ELR (cell line): ENCODE data around the gene PCGF3.
A peak's percentile ranks its signal among the peaks of the same experiment; 100 is the strongest.
"Not testable (repeated sequence)": the region's sequence is repeated elsewhere in the genome, so short reads cannot be mapped to it uniquely, and the experiment has no call there.

Source experiments
- DNase-seq: peaks from one replicate; pipeline ENCODE4 v3.0.0-alpha.2; 2015; ENCODE audit warnings: low read depth

The PCGF3 gene

GRCh38 chr4:764405-765169 is 59.0 kb downstream of the PCGF3 start:
- DNase-seq: no peak

- peak; percentile 74 for DNase-seq
These were observed 60.5 kb downstream of the PCGF3 start for GRCh38 chr4:766152-766515.

- no peak for DNase-seq
These were observed 61.1 kb downstream of the PCGF3 start for GRCh38 chr4:766559-767283.

GRCh38 chr4:768076-768475 is 62.4 kb downstream of the PCGF3 start:
- no peak for DNase-seq

GRCh38 chr4:768995-769394 is 63.4 kb downstream of the PCGF3 start:
- no peak for DNase-seq

- no peak for DNase-seq
These were observed 63.9 kb downstream of the PCGF3 start for GRCh38 chr4:769511-769910.

- peak; percentile 24 for DNase-seq
These were observed 64.4 kb downstream of the PCGF3 start for GRCh38 chr4:770022-770421.

GRCh38 chr4:771464-771863 is 65.8 kb downstream of the PCGF3 start:
- no peak for DNase-seq

GRCh38 chr4:772118-772517 is 66.5 kb downstream of the PCGF3 start:
- no peak for DNase-seq

- DNase-seq: no peak
These were observed 67.1 kb downstream of the PCGF3 start for GRCh38 chr4:772776-773175.

GRCh38 chr4:773214-773613 is 67.6 kb downstream of the PCGF3 start:
- DNase-seq: no peak

GRCh38 chr4:774419-775092 is 68.9 kb downstream of the PCGF3 start:
- DNase-seq: not testable (repeated sequence)

- not testable (repeated sequence) for DNase-seq
These were observed 69.9 kb downstream of the PCGF3 start for GRCh38 chr4:775485-775884.

- no peak for DNase-seq
These were observed 71.3 kb downstream of the PCGF3 start for GRCh38 chr4:776743-777441.

- no peak for DNase-seq
These were observed 72.1 kb downstream of the PCGF3 start for GRCh38 chr4:777520-778262.

GRCh38 chr4:779555-779954 is 73.9 kb downstream of the PCGF3 start:
- DNase-seq: no peak

GRCh38 chr4:780255-780654 is 74.6 kb downstream of the PCGF3 start:
- not testable (repeated sequence) for DNase-seq

GRCh38 chr4:780716-781492 is 75.3 kb downstream of the PCGF3 start:
- DNase-seq: peak; percentile 51

- DNase-seq: peak; percentile 98
These were observed 76.0 kb downstream of the PCGF3 start for GRCh38 chr4:781493-782216.
